CD14-positive monocyte (primary cell): ENCODE results near the gene CHCHD6. TPM values are rescaled to one million over a fixed set of nuclear protein-coding genes. Genes with fewer than 3 reads are reported as not detected.

ENCODE experiments used
- DNase-seq, 3 donors: peaks; one replicate each; pipeline ENCODE4 v3.0.0-alpha.2; 2011 to 2022
- H2AFZ ChIP-seq: 2 replicates; pipeline ENCODE4 v1.6.0; 2012; ENCODE audit warnings: mild to moderate bottlenecking, low read depth, low read length, inconsistent platforms; ENCODE audit not compliant: insufficient read depth, poor library complexity, severe bottlenecking
- H3K27ac ChIP-seq, 2 donors: 1 replicate in 1 of 2; 2 replicates in 1 of 2; pipeline ENCODE4 v1.5.1; 2012 to 2013; ENCODE audit warnings: low read length in 2 of 2, control low read depth in 1 of 2, inconsistent platforms in 1 of 2, low read depth in 1 of 2, mild to moderate bottlenecking in 1 of 2
- H3K27me3 ChIP-seq, 2 donors: one replicate each; pipeline versions ENCODE4 v1.6.0 to v1.6.1; 2011 to 2013; ENCODE audit warnings: low read length in 2 of 2; ENCODE audit not compliant: control insufficient read depth in 2 of 2, insufficient read depth in 2 of 2
- H3K36me3 ChIP-seq, 2 donors: replicated peaks in 1 of 2; 1 replicate in 1 of 2; 2 replicates in 1 of 2; pipeline versions ENCODE4 v1.5.1 to v1.6.1; 2012 to 2013; ENCODE audit warnings: low read length in 2 of 2, control low read depth in 1 of 2, inconsistent platforms in 1 of 2, mild to moderate bottlenecking in 1 of 2; ENCODE audit not compliant: insufficient read depth in 2 of 2, control insufficient read depth in 1 of 2
- H3K4me1 ChIP-seq, 2 donors: 1 replicate in 1 of 2; 2 replicates in 1 of 2; pipeline versions ENCODE4 v1.5.1 to v1.6.1; 2012 to 2013; ENCODE audit warnings: low read length in 2 of 2, control low read depth in 1 of 2, inconsistent platforms in 1 of 2, mild to moderate bottlenecking in 1 of 2, moderate library complexity in 1 of 2; ENCODE audit not compliant: insufficient read depth in 2 of 2, control insufficient read depth in 1 of 2
- H3K4me2 ChIP-seq: replicated peaks from 2 replicates; pipeline ENCODE3; 2012; ENCODE audit warnings: low read length, moderate library complexity, mild to moderate bottlenecking; ENCODE audit not compliant: poor library complexity, severe bottlenecking; ENCODE audit errors: extremely low read depth
- H3K4me3 ChIP-seq, 3 experiments: fragments of 200-600 bp in 1 of 3; sonication (generic) in 1 of 3; replicated peaks in 1 of 3; 1 replicate in 2 of 3; 2 replicates in 1 of 3; pipeline ENCODE4 v1.5.1; 2011 to 2013; ENCODE audit warnings: low read length in 3 of 3, mild to moderate bottlenecking in 3 of 3, control low read depth in 2 of 3, low read depth in 2 of 3, inconsistent platforms in 1 of 3, moderate library complexity in 1 of 3
- H3K79me2 ChIP-seq: 2 replicates; pipeline ENCODE4 v1.6.0; 2012; ENCODE audit warnings: mild to moderate bottlenecking, control low read depth, inconsistent platforms, low read length, moderate library complexity; ENCODE audit not compliant: insufficient read depth
- H3K9ac ChIP-seq: 2 replicates; pipeline ENCODE4 v1.6.0; 2017; ENCODE audit warnings: low read length, mild to moderate bottlenecking; ENCODE audit not compliant: insufficient read depth, poor library complexity, severe bottlenecking
- H3K9me3 ChIP-seq, 2 donors: replicated peaks in 1 of 2; 1 replicate in 1 of 2; 2 replicates in 1 of 2; pipeline versions ENCODE4 v1.5.1 to v1.6.1; 2012 to 2013; ENCODE audit warnings: low read length in 2 of 2, control low read depth in 1 of 2; ENCODE audit not compliant: control insufficient read depth in 1 of 2, insufficient read depth in 1 of 2
- H4K20me1 ChIP-seq: 2 replicates; pipeline ENCODE4 v1.6.0; 2012; ENCODE audit warnings: mild to moderate bottlenecking, low read length, control low read depth, moderate library complexity; ENCODE audit not compliant: insufficient read depth
- H3K27ac Mint-ChIP-seq, 7 donors: one replicate each; pipeline ENCODE4 v1.8.0; 2020; ENCODE audit warnings: mild to moderate bottlenecking in 7 of 7, mixed read lengths in 7 of 7, moderate library complexity in 6 of 7, inconsistent platforms in 2 of 7
- H3K27me3 Mint-ChIP-seq, 3 donors: one replicate each; pipeline ENCODE4 v1.8.0; 2021 to 2022; ENCODE audit warnings: low read depth in 3 of 3, mild to moderate bottlenecking in 3 of 3, mixed read lengths in 3 of 3, moderate library complexity in 3 of 3, inconsistent platforms in 1 of 3
- H3K36me3 Mint-ChIP-seq, 2 donors: one replicate each; pipeline ENCODE4 v1.8.0; 2020; ENCODE audit warnings: mixed read lengths in 2 of 2, inconsistent platforms in 1 of 2, mild to moderate bottlenecking in 1 of 2
- H3K4me1 Mint-ChIP-seq: one replicate; pipeline ENCODE4 v1.8.0; 2020; ENCODE audit warnings: mild to moderate bottlenecking, mixed read lengths
- H3K4me3 Mint-ChIP-seq, 2 donors: one replicate each; pipeline ENCODE4 v1.8.0; 2020; ENCODE audit warnings: mild to moderate bottlenecking in 2 of 2, mixed read lengths in 2 of 2, moderate library complexity in 1 of 2
- H3K9me3 Mint-ChIP-seq, 7 donors: one replicate each; pipeline ENCODE4 v1.8.0; 2020 to 2022; ENCODE audit warnings: mixed read lengths in 7 of 7, mild to moderate bottlenecking in 6 of 7, moderate library complexity in 6 of 7, inconsistent platforms in 2 of 7
- CTCF ChIP-seq: fragments of 200-600 bp; IDR thresholded peaks from one replicate; pipeline ENCODE4 v1.8.0; 2022; ENCODE audit warnings: antibody characterized with exemption, mild to moderate bottlenecking
- WGBS: methylation state at CpG from one replicate; pipeline ENCODE4 v1.1.5; 2013; ENCODE audit warnings: missing lambda C conversion rate; ENCODE audit not compliant: insufficient coverage; 5-methylcytosine and 5-hydroxymethylcytosine counted together
- intact Hi-C, 2 donors: fragments of 100-400 bp; cut with micrococcal nuclease; formaldehyde crosslinking; loops; one replicate each; pipeline versions ENCODE4 v1.15.0 to v1.15.1; 2023
- polyA plus RNA-seq, 3 donors: library from polyadenylated mRNA; depleted of rRNA in 1 of 3; unstranded in 2 of 3; stranded (reverse) in 1 of 3; fragments of 300-500 nt in 2 of 3; fragments of >200 nt in 1 of 3; fragmentation: Illumina TruSeq in 2 of 3; gene quantifications; 1 replicate in 2 of 3; 2 replicates in 1 of 3; pipeline ENCODE4 v1.2.3, GENCODE V29; 2012 to 2021

CHCHD6 gene
- polyA plus RNA-seq, 3 donors, result 1.1 to 1.8 (median 1.8) TPM

DNA sequence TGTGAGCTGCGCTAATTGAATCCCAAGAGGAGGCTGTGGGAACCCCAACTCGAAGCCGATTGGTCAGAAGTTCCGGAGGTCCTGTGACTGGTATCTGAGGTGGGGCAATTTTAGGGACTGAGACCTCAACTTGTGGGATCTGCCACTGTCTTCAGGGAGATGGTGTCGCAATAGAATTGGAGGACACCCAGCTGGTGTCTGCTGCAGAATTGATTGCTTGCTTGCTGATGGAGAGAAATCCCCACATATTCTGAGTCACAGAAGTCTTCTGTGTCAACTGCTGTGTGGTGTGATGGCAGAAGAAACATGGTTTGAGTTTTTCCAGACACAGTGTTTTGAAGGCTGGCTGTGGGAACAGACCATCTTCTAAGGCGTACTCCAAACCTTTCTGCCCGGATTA is 179.2 kb downstream of the CHCHD6 start:
- Mint-ChIP-seq H3K9me3 (no peaks in the 10 kb centered on the region), H3K27ac (no peak overlapping the region), H3K36me3 (peaks cover 0 to under 1% of the 10 kb centered on the region in 2 donors), H3K27me3 (peaks cover 16 to 76% (median 46%) of the 10 kb centered on the region in 3 donors), H3K4me1 (peaks cover 1% of the 10 kb centered on the region), H3K4me3 (no peak overlapping the region)
- Histone ChIP-seq H2AFZ (no peak overlapping the region), H3K4me1 (no peaks in the 10 kb centered on the region), H4K20me1 (no peaks in the 10 kb centered on the region), H3K79me2 (no peaks in the 10 kb centered on the region), H3K36me3 (no peaks in the 10 kb centered on the region), H3K9ac (no peak overlapping the region), H3K27me3 (peaks cover 0 to 33% of the 10 kb centered on the region in 2 donors), H3K4me3 (no peak overlapping the region), H3K4me2 (no peak overlapping the region), H3K27ac (no peak overlapping the region), H3K9me3 (no peaks in the 10 kb centered on the region)
- DNase-seq, result no peak
- 97% methylated on average over 7 of the region's 7 CpGs for WGBS
- no peak for TF ChIP-seq CTCF
- intact Hi-C loops, result no loop called here

- no CpG with 5 or more reads among the region's 1 CpG for WGBS
Observed at GRCh38 chr3:126885425-126885824, 181.4 kb downstream of the CHCHD6 start.

More at GRCh38 chr3:126885425-126885824, 181.4 kb downstream of the CHCHD6 start:
- Mint-ChIP-seq H3K27ac (no peak overlapping the region), H3K4me1 (no peaks in the 10 kb centered on the region), H3K4me3 (no peak overlapping the region), H3K36me3 (peaks cover 0 to 2% of the 10 kb centered on the region in 2 donors), H3K9me3 (no peaks in the 10 kb centered on the region), H3K27me3 (peaks cover 18 to 76% (median 54%) of the 10 kb centered on the region in 3 donors)
- Histone ChIP-seq H3K27ac (no peak overlapping the region), H3K4me1 (no peaks in the 10 kb centered on the region), H3K9me3 (no peaks in the 10 kb centered on the region), H3K9ac (no peak overlapping the region), H2AFZ (no peak overlapping the region), H3K4me2 (no peak overlapping the region), H3K36me3 (no peaks in the 10 kb centered on the region), H3K27me3 (peaks cover 0 to 17% of the 10 kb centered on the region in 2 donors), H3K4me3 (no peak overlapping the region), H4K20me1 (no peaks in the 10 kb centered on the region), H3K79me2 (no peaks in the 10 kb centered on the region)
- DNase-seq, result no peak
- TF ChIP-seq CTCF, result no peak
- intact Hi-C loops, result no loop called here
